Measurements from ENCODE around the gene FGF18.

Gene FGF18

DNA sequence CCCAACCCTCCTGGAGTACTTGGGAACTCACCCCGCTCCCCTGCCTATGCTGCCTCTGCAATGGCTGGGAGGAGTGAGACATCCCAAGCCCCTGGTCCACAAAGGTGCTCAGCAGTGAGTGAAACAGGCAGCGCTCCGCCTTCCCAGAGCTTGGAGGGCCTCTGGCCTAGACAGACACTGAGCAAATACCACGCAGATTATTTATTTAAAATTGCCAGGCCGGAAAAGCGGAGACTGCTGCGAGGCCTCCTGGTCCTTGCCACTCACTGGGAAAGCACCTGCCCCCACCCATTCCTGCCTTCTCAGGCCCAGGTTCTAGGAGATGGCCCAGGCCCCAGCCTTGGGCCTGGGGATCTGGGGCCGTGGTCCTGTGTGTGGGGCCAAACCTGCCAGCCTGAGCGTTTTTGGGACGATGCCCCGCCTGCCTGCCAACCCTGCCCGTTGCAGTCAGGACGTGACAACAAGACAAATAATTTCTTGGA is 17.4 kb downstream of the FGF18 start:
- Histone ChIP-seq H3K4me1 (ENCODE audit: control insufficient read depth, insufficient read depth, low read length) (no peaks in the 10 kb centered on the region), H3K36me3 (ENCODE audit: control insufficient read depth in 2 of 2, insufficient read depth in 1 of 2, low read length in 2 of 2) (no peaks in the 10 kb centered on the region), H3K4me3 (ENCODE audit: low read depth, low read length) (no peak overlapping the region), H3K27ac (ENCODE audit: extremely low read depth, low read depth, low read length) (no peak overlapping the region), H3K9me3 (ENCODE audit: control insufficient read depth, insufficient read depth, low read depth, low read length) (no peaks in the 10 kb centered on the region)
- ChIA-PET CTCF (interaction anchor here (0.6 kb wide), 1 partner anchor 105 kb away, joined by 3 read pairs; no protein-coding TSS in a partner anchor), POLR2A (no interaction called here)
- no peak for TF ChIP-seq YY1 (tag by site-specific recombination; IDR thresholded peaks at IDR 0.05)
- no peak for TF ChIP-seq ZFHX2 (tag by site-specific recombination; conservative IDR thresholded peaks at IDR 0.05)
- TF ChIP-seq, protein P1, sequence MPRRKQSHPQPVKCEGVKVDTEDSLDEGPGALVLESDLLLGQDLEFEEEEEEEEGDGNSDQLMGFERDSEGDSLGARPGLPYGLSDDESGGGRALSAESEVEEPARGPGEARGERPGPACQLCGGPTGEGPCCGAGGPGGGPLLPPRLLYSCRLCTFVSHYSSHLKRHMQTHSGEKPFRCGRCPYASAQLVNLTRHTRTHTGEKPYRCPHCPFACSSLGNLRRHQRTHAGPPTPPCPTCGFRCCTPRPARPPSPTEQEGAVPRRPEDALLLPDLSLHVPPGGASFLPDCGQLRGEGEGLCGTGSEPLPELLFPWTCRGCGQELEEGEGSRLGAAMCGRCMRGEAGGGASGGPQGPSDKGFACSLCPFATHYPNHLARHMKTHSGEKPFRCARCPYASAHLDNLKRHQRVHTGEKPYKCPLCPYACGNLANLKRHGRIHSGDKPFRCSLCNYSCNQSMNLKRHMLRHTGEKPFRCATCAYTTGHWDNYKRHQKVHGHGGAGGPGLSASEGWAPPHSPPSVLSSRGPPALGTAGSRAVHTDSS (tag by site-specific recombination; IDR thresholded peaks at IDR 0.05): no peak
- TF ChIP-seq ZNF157 (tag by site-specific recombination; IDR thresholded peaks at IDR 0.05): no peak
- TF ChIP-seq MYNN (tag by site-specific recombination; IDR thresholded peaks at IDR 0.05; ENCODE audit: borderline replicate concordance): no peak
- TF ChIP-seq ZNF248 (tag by site-specific recombination; IDR thresholded peaks at IDR 0.05): no peak
- no peak for TF ChIP-seq ZNF350 (tag by site-specific recombination; IDR thresholded peaks at IDR 0.05)
- TF ChIP-seq, protein P2, sequence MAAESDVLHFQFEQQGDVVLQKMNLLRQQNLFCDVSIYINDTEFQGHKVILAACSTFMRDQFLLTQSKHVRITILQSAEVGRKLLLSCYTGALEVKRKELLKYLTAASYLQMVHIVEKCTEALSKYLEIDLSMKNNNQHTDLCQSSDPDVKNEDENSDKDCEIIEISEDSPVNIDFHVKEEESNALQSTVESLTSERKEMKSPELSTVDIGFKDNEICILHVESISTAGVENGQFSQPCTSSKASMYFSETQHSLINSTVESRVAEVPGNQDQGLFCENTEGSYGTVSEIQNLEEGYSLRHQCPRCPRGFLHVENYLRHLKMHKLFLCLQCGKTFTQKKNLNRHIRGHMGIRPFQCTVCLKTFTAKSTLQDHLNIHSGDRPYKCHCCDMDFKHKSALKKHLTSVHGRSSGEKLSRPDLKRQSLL (tag by site-specific recombination; IDR thresholded peaks at IDR 0.05): no peak
- no peak for TF ChIP-seq ZIC2 (tag by site-specific recombination; IDR thresholded peaks at IDR 0.05)
- TF ChIP-seq ZNF324 (tag by site-specific recombination; IDR thresholded peaks at IDR 0.05): no peak
- no peak for TF ChIP-seq ZNF501 (tag by site-specific recombination; IDR thresholded peaks at IDR 0.05)
- no peak for TF ChIP-seq TCF7L2 (IDR thresholded peaks at IDR 0.05; ENCODE audit: borderline replicate concordance, low read depth, low read length)
- no peak for TF ChIP-seq ZNF777 (tag by site-specific recombination; IDR thresholded peaks at IDR 0.05; ENCODE audit: borderline replicate concordance)
- TF ChIP-seq KLF7 (tag by site-specific recombination; IDR thresholded peaks at IDR 0.05; ENCODE audit: borderline replicate concordance): no peak

DNA sequence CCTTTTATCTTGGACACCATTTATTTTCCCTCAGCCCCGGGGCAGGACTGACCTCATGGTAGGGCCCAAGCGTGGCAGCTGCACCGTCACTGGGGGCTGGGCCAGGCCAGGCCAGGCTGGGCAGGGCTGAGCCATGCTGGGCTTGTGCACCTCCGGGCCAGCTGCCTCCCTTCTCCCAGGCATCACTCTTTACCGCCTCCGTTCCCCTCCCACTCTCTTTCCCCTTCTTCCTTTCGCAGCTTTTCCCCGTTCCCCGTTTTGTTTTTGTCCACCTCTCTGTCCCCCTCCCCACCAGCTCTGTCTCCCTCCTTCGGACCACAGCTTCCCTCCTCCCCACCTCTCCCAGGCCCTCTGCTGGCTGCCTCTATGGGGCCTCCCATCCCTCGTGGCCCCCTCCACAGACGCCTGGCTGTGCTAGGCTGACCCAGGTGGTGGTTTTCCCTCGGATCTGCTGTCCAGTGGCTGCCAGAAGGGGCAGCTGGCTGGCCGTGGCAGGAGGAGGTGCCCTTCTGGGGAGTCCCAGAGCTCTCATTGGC is 17.9 kb downstream of the FGF18 start:
- POLR2A ChIA-PET: no interaction called here
- Histone ChIP-seq H3K9me3 (ENCODE audit: control insufficient read depth, insufficient read depth, low read depth, low read length) (no peaks in the 10 kb centered on the region), H3K36me3 (ENCODE audit: control insufficient read depth in 2 of 2, insufficient read depth in 1 of 2, low read length in 2 of 2) (no peaks in the 10 kb centered on the region), H3K27ac (ENCODE audit: extremely low read depth, low read depth, low read length) (no peak overlapping the region), H3K4me1 (ENCODE audit: control insufficient read depth, insufficient read depth, low read length) (no peaks in the 10 kb centered on the region), H3K4me3 (ENCODE audit: low read depth, low read length) (no peak overlapping the region)
- CTCF ChIA-PET: interaction anchor here (0.6 kb wide), 1 partner anchor 105 kb away, joined by 3 read pairs; no protein-coding TSS in a partner anchor
- TF ChIP-seq ZFHX2 (tag by site-specific recombination; conservative IDR thresholded peaks at IDR 0.05) (peak; percentile 74), EGR2 (tag by site-specific recombination; IDR thresholded peaks at IDR 0.05; ENCODE audit: low read depth) (peak; percentile 81), ZSCAN23 (tag by site-specific recombination; IDR thresholded peaks at IDR 0.05) (no peak), GLIS1 (tag by site-specific recombination; IDR thresholded peaks at IDR 0.05) (no peak)
- TF ChIP-seq, protein P3, sequence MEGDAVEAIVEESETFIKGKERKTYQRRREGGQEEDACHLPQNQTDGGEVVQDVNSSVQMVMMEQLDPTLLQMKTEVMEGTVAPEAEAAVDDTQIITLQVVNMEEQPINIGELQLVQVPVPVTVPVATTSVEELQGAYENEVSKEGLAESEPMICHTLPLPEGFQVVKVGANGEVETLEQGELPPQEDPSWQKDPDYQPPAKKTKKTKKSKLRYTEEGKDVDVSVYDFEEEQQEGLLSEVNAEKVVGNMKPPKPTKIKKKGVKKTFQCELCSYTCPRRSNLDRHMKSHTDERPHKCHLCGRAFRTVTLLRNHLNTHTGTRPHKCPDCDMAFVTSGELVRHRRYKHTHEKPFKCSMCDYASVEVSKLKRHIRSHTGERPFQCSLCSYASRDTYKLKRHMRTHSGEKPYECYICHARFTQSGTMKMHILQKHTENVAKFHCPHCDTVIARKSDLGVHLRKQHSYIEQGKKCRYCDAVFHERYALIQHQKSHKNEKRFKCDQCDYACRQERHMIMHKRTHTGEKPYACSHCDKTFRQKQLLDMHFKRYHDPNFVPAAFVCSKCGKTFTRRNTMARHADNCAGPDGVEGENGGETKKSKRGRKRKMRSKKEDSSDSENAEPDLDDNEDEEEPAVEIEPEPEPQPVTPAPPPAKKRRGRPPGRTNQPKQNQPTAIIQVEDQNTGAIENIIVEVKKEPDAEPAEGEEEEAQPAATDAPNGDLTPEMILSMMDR (tag by site-specific recombination; IDR thresholded peaks at IDR 0.05): 0 out of 2 replicates have a peak, but pooled peaks have one; percentile 34

- H3K27ac ChIP-seq (ENCODE audit: extremely low read depth, low read depth, low read length): no peak overlapping the region
- POLR2A ChIA-PET: no interaction called here
- TF ChIP-seq, protein P4, sequence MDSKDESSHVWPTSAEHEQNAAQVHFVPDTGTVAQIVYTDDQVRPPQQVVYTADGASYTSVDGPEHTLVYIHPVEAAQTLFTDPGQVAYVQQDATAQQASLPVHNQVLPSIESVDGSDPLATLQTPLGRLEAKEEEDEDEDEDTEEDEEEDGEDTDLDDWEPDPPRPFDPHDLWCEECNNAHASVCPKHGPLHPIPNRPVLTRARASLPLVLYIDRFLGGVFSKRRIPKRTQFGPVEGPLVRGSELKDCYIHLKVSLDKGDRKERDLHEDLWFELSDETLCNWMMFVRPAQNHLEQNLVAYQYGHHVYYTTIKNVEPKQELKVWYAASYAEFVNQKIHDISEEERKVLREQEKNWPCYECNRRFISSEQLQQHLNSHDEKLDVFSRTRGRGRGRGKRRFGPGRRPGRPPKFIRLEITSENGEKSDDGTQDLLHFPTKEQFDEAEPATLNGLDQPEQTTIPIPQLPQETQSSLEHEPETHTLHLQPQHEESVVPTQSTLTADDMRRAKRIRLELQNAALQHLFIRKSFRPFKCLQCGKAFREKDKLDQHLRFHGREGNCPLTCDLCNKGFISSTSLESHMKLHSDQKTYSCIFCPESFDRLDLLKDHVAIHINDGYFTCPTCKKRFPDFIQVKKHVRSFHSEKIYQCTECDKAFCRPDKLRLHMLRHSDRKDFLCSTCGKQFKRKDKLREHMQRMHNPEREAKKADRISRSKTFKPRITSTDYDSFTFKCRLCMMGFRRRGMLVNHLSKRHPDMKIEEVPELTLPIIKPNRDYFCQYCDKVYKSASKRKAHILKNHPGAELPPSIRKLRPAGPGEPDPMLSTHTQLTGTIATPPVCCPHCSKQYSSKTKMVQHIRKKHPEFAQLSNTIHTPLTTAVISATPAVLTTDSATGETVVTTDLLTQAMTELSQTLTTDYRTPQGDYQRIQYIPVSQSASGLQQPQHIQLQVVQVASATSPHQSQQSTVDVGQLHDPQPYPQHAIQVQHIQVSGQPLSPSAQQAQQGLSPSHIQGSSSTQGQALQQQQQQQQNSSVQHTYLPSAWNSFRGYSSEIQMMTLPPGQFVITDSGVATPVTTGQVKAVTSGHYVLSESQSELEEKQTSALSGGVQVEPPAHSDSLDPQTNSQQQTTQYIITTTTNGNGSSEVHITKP (tag by site-specific recombination; IDR thresholded peaks at IDR 0.05): peak; percentile 55; the same call in 1 of the 2 replicates
- peak; percentile 62 for TF ChIP-seq ZIC2 (tag by site-specific recombination; IDR thresholded peaks at IDR 0.05)
- TF ChIP-seq ZNF792 (tag by site-specific recombination; IDR thresholded peaks at IDR 0.05): no peak
- TF ChIP-seq ZNF76 (tag by site-specific recombination; IDR thresholded peaks at IDR 0.05; ENCODE audit: borderline replicate concordance, low read depth): no peak
- TF ChIP-seq ZNF211 (tag by site-specific recombination; IDR thresholded peaks at IDR 0.05; ENCODE audit: low read depth): no peak
- TF ChIP-seq ZNF174 (tag by site-specific recombination; IDR thresholded peaks at IDR 0.05): no peak
- TF ChIP-seq ZFP41 (tag by site-specific recombination; IDR thresholded peaks at IDR 0.05; ENCODE audit: borderline replicate concordance): no peak
- peak; percentile 55 for TF ChIP-seq GLIS1 (tag by site-specific recombination; IDR thresholded peaks at IDR 0.05)
- no peak overlapping the region for H3K4me3 ChIP-seq (ENCODE audit: low read depth, low read length)
- H3K36me3 ChIP-seq (ENCODE audit: control insufficient read depth in 2 of 2, insufficient read depth in 1 of 2, low read length in 2 of 2): no peaks in the 10 kb centered on the region
- H3K4me1 ChIP-seq (ENCODE audit: control insufficient read depth, insufficient read depth, low read length): no peaks in the 10 kb centered on the region
- CTCF ChIA-PET: interaction anchor here (0.5 kb wide), 1 partner anchor 1260 kb away, joined by 5 read pairs; no protein-coding TSS in a partner anchor
- H3K9me3 ChIP-seq (ENCODE audit: control insufficient read depth, insufficient read depth, low read depth, low read length): no peaks in the 10 kb centered on the region
Measured at GRCh38 chr5:171438738-171439137, 19.3 kb downstream of the FGF18 start.
